ENCODE measurements around the gene UNC5C.

UNC5C gene

GRCh38 chr4:95432466-95432865 lies 116.3 kb downstream of the UNC5C start:
- H3K27ac Mint-ChIP-seq, result no peak overlapping the region
- DNase-seq, result no peak
- no peak overlapping the region for H3K4me3 Mint-ChIP-seq
- no peaks in the 10 kb centered on the region for H3K4me1 Mint-ChIP-seq (ENCODE audit: low read depth)
- no peaks in the 10 kb centered on the region for H3K36me3 Mint-ChIP-seq (ENCODE audit: low read depth)
- no peaks in the 10 kb centered on the region for H3K27me3 Mint-ChIP-seq
- no peaks in the 10 kb centered on the region for H3K9me3 Mint-ChIP-seq

DNA sequence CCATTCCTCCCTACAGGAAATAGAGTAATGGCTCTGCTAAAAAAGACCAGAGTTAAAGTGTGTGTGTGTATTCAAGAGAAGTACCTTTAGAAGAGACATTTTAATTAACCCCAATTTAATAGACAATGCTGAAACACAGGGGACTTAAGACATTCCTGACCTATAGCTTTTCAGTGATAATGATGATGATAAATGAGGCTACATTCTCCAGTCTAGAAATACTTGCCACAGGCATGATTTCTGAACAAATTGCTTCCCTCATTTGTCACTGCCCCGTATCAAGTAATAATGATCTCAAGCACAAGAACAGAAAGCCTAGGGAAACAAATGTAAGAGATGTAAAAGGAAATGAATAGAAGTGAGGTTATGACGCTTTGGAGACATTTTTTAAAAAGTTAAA lies 117.1 kb downstream of the UNC5C start:
- H3K4me1 Mint-ChIP-seq (ENCODE audit: low read depth), result peaks cover 3% of the 10 kb centered on the region

GRCh38 chr4:95429416-95429815 lies 119.4 kb downstream of the UNC5C start:
- Mint-ChIP-seq H3K4me1 (ENCODE audit: low read depth) (peaks cover 3% of the 10 kb centered on the region), H3K36me3 (ENCODE audit: low read depth) (no peaks in the 10 kb centered on the region), H3K27ac (no peak overlapping the region), H3K27me3 (no peaks in the 10 kb centered on the region), H3K9me3 (no peaks in the 10 kb centered on the region), H3K4me3 (no peak overlapping the region)
- no peak for DNase-seq

More for the DNA sequence above, 117.1 kb downstream of the UNC5C start:
- H3K9me3 Mint-ChIP-seq, result no peaks in the 10 kb centered on the region
- H3K4me3 Mint-ChIP-seq, result no peak overlapping the region
- no peaks in the 10 kb centered on the region for H3K27me3 Mint-ChIP-seq
- H3K27ac Mint-ChIP-seq, result no peak overlapping the region
- DNase-seq, result no peak
- H3K36me3 Mint-ChIP-seq (ENCODE audit: low read depth), result no peaks in the 10 kb centered on the region

GRCh38 chr4:95428291-95429070 lies 120.3 kb downstream of the UNC5C start:
- H3K4me1 Mint-ChIP-seq (ENCODE audit: low read depth), result peaks cover 3% of the 10 kb centered on the region
- no peak overlapping the region for H3K4me3 Mint-ChIP-seq
- no peak for DNase-seq
- H3K27me3 Mint-ChIP-seq, result no peaks in the 10 kb centered on the region
- H3K27ac Mint-ChIP-seq, result no peak overlapping the region
- no peaks in the 10 kb centered on the region for H3K36me3 Mint-ChIP-seq (ENCODE audit: low read depth)
- H3K9me3 Mint-ChIP-seq, result no peaks in the 10 kb centered on the region

GRCh38 chr4:95426455-95426854 lies 122.3 kb downstream of the UNC5C start:
- Mint-ChIP-seq H3K4me1 (ENCODE audit: low read depth) (peaks cover 3% of the 10 kb centered on the region), H3K36me3 (ENCODE audit: low read depth) (no peaks in the 10 kb centered on the region), H3K9me3 (no peaks in the 10 kb centered on the region), H3K27ac (no peak overlapping the region), H3K4me3 (no peak overlapping the region), H3K27me3 (no peaks in the 10 kb centered on the region)
- no peak for DNase-seq

DNA sequence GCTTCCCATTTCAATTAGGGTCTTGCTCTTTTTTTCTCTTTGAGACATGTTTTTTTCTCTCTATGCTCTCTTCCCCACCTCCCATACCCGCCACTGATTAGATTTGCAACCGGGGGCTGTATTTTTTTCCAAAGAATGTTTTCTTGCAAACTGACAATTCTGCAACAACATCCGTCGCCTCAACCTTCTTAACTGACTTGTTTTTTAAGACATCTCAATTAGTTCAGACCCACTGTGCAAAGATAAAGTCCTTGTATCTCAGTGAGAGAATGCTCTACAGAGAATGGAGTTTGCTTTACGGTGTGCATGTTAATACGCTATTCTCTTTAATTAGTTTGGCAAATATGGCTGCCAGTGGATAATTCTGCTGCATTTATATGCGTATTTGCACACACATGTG lies 126.3 kb downstream of the UNC5C start:
- no peak for DNase-seq
- Mint-ChIP-seq H3K36me3 (ENCODE audit: low read depth) (no peaks in the 10 kb centered on the region), H3K9me3 (no peaks in the 10 kb centered on the region), H3K27me3 (no peaks in the 10 kb centered on the region), H3K27ac (no peak overlapping the region), H3K4me1 (ENCODE audit: low read depth) (peaks cover 3% of the 10 kb centered on the region), H3K4me3 (no peak overlapping the region)

DNA sequence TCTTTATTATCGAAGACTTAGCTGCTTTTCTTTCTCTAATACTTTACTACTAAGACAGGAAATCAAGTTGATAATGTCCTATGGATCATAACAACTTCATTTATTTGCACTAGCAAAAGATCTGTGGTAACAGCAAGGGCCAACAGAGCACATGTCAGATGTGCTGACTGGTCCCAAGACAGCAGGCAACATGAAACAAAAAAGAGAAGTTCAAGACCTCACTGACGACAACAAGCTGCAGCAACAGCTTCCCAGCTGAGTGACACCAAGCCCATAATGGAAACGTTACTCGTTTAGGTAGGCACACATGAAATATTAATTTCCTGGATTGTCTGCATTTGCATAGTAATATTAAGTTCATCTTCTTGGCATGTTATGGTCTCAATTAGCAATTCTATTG lies 126.9 kb downstream of the UNC5C start:
- DNase-seq, result no peak
- H3K4me1 Mint-ChIP-seq (ENCODE audit: low read depth), result peaks cover 2% of the 10 kb centered on the region
- no peaks in the 10 kb centered on the region for H3K27me3 Mint-ChIP-seq
- H3K27ac Mint-ChIP-seq, result no peak overlapping the region
- no peaks in the 10 kb centered on the region for H3K36me3 Mint-ChIP-seq (ENCODE audit: low read depth)
- no peaks in the 10 kb centered on the region for H3K9me3 Mint-ChIP-seq
- H3K4me3 Mint-ChIP-seq, result no peak overlapping the region

DNA sequence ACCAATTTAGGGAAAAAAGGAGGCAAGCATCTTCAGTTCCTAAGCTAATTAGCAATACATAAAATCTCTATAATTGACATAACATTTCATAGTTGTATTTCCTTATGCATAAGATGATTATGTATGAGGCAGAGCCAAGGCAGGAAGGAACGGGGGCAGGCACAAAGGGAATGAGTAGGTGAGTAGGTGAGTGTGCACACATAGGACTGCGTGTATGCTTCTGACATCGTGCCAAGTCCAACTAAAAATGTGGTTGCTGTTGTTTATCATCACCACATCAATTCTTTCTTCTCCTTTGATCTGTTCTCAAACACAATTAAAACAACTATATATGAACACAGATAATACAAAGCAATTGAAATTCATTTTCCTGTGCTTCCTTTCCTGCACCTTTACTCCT lies 131.2 kb downstream of the UNC5C start:
- H3K4me1 Mint-ChIP-seq (ENCODE audit: low read depth), result no peaks in the 10 kb centered on the region
- no peaks in the 10 kb centered on the region for H3K36me3 Mint-ChIP-seq (ENCODE audit: low read depth)
- DNase-seq, result no peak
- H3K27ac Mint-ChIP-seq, result no peak overlapping the region
- H3K9me3 Mint-ChIP-seq, result no peaks in the 10 kb centered on the region
- peaks cover 2% of the 10 kb centered on the region for H3K27me3 Mint-ChIP-seq
- no peak overlapping the region for H3K4me3 Mint-ChIP-seq

- H3K27me3 Mint-ChIP-seq, result peaks cover 2% of the 10 kb centered on the region
- no peak overlapping the region for H3K4me3 Mint-ChIP-seq
- no peak overlapping the region for H3K27ac Mint-ChIP-seq
- H3K4me1 Mint-ChIP-seq (ENCODE audit: low read depth), result no peaks in the 10 kb centered on the region
- no peaks in the 10 kb centered on the region for H3K9me3 Mint-ChIP-seq
- DNase-seq, result no peak
- no peaks in the 10 kb centered on the region for H3K36me3 Mint-ChIP-seq (ENCODE audit: low read depth)
Observed at GRCh38 chr4:95415346-95415771, 133.4 kb downstream of the UNC5C start.

DNA sequence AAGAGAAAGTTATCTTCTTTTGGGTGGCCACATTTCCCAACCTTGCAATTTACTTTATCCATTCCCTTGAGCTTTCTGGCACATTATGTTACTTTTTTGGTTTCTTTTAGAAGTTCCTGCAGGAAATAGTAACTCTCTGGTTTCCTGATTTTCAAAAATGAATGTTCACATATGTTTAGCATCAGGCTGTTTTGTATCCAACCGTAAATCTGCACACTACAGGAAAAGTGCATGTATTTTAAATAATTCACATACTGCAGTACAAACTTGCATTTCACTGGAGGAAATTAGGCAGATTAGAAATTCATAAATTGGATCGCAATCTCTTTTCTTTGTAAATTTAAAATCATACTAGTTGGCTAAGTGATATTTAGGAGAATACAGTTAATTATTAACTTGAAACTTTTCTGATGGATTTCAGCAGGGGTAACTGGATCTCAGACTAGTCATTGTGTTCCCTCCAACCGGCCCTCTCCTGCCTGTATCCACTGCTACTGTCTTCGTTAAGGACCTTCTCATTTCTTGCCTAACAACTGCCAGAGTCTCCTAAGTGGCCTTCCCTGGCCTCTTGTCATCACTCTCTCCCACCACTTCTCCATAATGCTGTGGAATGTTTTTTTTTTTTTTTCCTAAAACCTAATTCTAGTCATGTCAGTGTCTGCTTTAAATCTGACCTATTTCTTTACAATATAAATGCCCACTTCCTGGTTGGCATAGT lies 137.2 kb downstream of the UNC5C start:
- DNase-seq, result no peak
- Mint-ChIP-seq H3K27me3 (peaks cover 2% of the 10 kb centered on the region), H3K9me3 (no peaks in the 10 kb centered on the region), H3K36me3 (ENCODE audit: low read depth) (no peaks in the 10 kb centered on the region), H3K4me1 (ENCODE audit: low read depth) (no peaks in the 10 kb centered on the region), H3K27ac (no peak overlapping the region), H3K4me3 (no peak overlapping the region)

DNA sequence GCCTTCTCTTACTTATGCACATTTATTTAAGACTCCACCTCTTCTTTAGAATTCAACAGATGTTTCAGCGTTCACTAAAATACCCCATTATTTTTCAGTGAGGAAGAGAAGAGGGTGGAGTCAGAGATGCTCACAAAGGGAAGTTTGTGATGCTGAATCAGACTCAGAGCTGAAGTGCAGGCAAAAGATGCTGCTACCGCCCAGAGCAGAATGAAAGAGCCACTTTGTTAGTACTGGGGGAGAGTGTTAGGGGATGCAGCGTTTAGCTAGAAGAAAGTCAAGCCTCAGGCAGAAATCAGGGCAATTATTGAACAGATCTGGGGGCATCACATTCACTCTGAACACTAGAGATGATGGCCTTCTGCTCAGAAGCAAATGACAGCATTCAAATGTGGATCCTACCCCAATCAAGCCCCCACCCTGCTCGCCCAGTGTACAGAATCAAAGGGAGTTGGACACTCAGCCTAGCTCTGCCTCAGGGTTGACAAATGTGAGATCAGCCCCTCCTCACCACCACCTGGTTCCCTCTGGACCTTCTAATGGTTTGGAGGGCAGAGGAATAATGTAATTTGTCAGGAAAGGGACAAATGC lies 138.3 kb downstream of the UNC5C start:
- H3K4me1 Mint-ChIP-seq (ENCODE audit: low read depth), result no peaks in the 10 kb centered on the region
- no peak overlapping the region for H3K27ac Mint-ChIP-seq
- H3K9me3 Mint-ChIP-seq, result no peaks in the 10 kb centered on the region
- DNase-seq, result no peak
- no peak overlapping the region for H3K4me3 Mint-ChIP-seq
- H3K27me3 Mint-ChIP-seq, result no peaks in the 10 kb centered on the region
- no peaks in the 10 kb centered on the region for H3K36me3 Mint-ChIP-seq (ENCODE audit: low read depth)

GRCh38 chr4:95409750-95410149 lies 139.0 kb downstream of the UNC5C start:
- H3K4me1 Mint-ChIP-seq (ENCODE audit: low read depth), result no peaks in the 10 kb centered on the region
- no peaks in the 10 kb centered on the region for H3K27me3 Mint-ChIP-seq
- H3K36me3 Mint-ChIP-seq (ENCODE audit: low read depth), result no peaks in the 10 kb centered on the region
- no peak for DNase-seq
- H3K4me3 Mint-ChIP-seq, result no peak overlapping the region
- H3K27ac Mint-ChIP-seq, result no peak overlapping the region
- H3K9me3 Mint-ChIP-seq, result no peaks in the 10 kb centered on the region

DNA sequence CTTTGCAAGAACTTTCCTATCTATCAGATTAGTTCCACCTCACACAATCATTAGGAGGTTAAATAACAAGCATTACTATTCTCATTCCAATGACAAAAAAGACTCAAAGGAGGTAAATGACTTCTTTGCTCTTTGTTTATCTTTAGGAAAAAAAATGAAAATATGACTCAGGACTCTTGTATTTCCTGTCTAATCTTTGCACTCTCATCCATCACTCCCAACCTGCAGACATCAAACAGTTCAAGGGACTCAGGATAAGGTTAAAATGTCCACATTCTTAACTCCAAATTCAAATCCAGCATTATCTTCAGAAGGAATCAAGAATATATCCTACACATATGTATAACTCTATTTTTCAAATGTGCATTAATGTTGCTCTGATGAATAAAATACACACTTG lies 139.6 kb downstream of the UNC5C start:
- H3K9me3 Mint-ChIP-seq, result no peaks in the 10 kb centered on the region
- DNase-seq, result no peak
- no peak overlapping the region for H3K4me3 Mint-ChIP-seq
- no peaks in the 10 kb centered on the region for H3K36me3 Mint-ChIP-seq (ENCODE audit: low read depth)
- no peak overlapping the region for H3K27ac Mint-ChIP-seq
- no peaks in the 10 kb centered on the region for H3K27me3 Mint-ChIP-seq
- H3K4me1 Mint-ChIP-seq (ENCODE audit: low read depth), result no peaks in the 10 kb centered on the region

GRCh38 chr4:95402299-95402698 lies 146.5 kb downstream of the UNC5C start:
- Mint-ChIP-seq H3K4me1 (ENCODE audit: low read depth) (no peaks in the 10 kb centered on the region), H3K36me3 (ENCODE audit: low read depth) (no peaks in the 10 kb centered on the region), H3K27me3 (no peaks in the 10 kb centered on the region), H3K27ac (no peak overlapping the region), H3K4me3 (no peak overlapping the region), H3K9me3 (no peaks in the 10 kb centered on the region)
- no peak for DNase-seq

GRCh38 chr4:95398217-95398616 lies 150.6 kb downstream of the UNC5C start:
- Mint-ChIP-seq H3K9me3 (no peaks in the 10 kb centered on the region), H3K27ac (no peak overlapping the region), H3K4me3 (no peak overlapping the region), H3K4me1 (ENCODE audit: low read depth) (no peaks in the 10 kb centered on the region), H3K27me3 (no peaks in the 10 kb centered on the region), H3K36me3 (ENCODE audit: low read depth) (no peaks in the 10 kb centered on the region)
- no peak for DNase-seq

Data from activated T-cell treated with anti-CD3 and anti-CD28 coated beads, Interleukin-2, amount 50 U/mL, for 24 hours (primary cell).